NCI-H1417 treated with DMSO at 0.1 percent for 48 hours (cell line): ENCODE measurements around the gene C1QC.
A peak's percentile ranks its signal among the peaks of the same experiment; 100 is the strongest.

ENCODE experiments used
- DNase-seq: peaks from one replicate; lab custom pipeline; 2025; lab: John Stamatoyannopoulos, UW

The C1QC gene

DNA sequence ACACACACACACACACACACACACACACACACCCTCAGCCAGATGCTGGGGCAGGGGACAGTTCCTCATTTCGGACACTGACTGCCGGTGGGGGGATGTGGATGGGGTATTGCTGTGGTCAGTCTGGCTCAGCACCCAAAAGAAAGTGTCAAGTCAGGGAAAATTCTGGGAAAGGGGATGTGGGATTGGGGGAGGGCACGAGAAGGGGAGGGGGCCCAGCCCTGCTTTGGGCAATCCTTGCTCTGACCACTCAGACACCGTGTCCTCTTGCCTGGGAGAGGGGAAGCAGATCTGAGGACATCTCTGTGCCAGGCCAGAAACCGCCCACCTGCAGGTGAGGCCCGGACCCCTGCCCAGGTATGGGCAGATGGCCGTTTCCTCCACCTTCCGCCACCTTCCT lies at the start of gene C1QC:
Gene C1QC, plus strand, starts transcription at position 253 of the 400 bp plus-strand sequence. CDS start 391 bp downstream, outside the sequence.
- no peak for DNase-seq

DNA sequence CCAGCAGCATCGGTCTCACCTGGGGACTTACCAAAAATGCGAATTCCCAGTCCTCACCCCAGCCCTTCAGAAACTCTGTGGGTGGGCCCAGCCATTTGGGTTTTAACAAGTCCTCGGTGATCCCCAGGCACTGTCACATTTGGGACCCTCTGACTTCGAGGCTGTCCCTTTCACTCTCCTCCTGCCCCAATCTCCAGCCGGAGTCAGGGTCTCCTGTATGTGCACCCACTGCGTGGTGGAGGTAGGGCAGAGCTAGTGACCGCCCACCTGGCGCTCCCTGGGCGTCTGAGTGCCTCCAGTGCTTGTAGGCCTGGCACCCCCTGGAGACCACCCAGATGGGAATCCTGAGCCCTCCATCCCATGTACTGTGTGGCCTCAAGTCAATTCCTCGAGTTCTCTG lies 49.0 kb upstream of the C1QC start:
- no peak for DNase-seq

DNA sequence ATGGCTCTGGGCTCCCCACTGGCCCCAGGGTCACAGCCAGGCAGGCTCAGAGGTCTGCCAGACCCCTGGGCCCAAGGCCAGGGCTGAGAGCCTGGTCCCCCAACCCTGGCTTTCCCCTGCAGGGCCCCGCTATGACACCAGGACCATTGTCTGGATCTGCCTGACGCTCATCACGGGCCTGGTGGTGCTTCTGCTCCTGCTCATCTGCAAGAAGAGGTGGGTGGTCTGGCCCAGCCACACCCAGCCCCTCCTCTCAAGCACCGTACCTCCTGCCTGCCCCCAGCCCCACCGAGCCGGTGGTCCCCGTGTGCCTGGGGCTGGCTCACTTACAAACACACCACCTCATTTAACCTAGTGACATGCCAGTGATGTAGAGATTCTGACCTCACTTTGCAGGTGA lies 48.3 kb upstream of the C1QC start:
- no peak for DNase-seq

DNA sequence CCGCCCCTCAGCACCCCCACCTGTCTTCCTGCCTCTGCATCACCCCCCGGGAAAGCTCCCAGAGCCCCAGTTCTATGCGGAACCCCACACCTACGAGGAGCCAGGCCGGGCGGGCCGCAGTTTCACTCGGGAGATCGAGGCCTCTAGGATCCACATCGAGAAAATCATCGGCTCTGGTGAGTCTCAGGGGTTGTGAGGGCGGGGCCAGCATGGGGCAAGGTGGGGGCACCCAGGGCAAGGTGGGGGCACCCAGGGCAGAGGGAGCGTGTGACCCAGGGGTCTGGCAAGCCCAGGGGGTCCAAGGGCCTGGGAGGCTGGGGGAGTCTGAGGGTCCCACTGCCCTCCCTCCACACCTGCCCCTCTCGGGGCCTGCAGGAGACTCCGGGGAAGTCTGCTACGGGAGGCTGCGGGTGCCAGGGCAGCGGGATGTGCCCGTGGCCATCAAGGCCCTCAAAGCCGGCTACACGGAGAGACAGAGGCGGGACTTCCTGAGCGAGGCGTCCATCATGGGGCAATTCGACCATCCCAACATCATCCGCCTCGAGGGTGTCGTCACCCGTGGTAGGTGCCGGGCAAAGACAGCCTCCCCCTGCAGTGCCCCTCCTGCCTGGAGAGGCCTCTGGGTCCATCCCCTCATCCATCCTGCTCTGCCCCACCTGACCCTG lies 46.0 kb upstream of the C1QC start:
- DNase-seq, result no peak

DNA sequence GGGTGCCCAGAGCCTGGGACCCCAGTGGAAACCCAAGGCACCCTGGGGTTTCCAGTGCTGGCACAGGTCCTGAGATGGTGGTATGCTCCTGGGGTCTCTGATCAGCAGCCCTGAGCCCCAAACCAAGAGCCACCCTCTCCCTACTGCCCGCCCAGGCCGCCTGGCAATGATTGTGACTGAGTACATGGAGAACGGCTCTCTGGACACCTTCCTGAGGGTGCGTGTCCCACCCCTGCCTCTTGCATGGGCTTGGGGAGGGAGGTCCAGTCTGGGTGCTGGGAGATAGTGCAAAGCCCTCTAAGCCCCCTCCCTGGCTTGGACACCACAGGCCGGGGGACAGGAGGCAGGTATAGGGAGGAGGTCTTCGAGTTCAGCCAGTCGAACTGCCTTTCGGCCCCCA lies 45.4 kb upstream of the C1QC start:
- DNase-seq, result no peak

DNA sequence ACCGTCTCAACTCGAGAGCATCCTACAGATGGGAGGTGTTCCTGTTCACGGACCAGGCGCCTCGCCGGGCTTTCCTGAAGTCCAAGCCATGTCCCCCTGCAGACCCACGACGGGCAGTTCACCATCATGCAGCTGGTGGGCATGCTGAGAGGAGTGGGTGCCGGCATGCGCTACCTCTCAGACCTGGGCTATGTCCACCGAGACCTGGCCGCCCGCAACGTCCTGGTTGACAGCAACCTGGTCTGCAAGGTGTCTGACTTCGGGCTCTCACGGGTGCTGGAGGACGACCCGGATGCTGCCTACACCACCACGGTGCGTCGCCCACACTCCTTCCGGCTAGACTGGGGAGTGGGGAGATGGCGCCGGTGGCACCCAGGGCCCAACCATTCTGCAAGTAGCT lies 44.7 kb upstream of the C1QC start:
- DNase-seq, result no peak

DNA sequence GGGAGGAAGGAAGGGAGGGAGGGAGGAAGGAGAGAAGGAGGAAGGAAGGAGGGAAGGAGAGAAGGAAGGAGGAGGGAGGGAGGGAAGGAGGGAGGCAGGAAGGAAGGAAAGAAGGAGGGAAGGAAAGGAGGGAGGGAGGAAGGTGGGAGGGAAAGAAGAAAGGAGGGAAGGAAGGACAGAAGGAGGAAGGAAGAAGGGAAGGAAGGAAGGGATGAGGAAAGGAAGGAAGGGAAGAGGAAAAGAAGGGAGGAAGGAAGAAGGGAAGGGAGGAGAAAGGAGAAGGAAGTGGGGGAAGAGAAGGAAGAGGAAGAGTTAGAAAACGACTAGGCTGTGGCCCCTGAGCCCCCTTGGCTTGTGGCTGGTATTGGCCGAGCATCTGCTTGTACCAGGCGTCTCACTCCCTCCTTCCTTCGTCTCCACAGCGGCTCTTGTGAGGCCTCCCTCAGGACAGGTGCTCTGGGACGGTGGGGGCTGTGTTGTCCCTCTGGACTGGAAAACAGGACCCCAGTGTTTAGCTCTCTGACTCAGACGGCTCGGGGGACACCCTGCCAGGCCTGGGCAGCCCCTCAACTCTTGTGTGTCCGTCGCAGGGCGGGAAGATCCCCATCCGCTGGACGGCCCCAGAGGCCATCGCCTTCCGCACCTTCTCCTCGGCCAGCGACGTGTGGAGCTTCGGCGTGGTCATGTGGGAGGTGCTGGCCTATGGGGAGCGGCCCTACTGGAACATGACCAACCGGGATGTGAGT lies 43.2 kb upstream of the C1QC start:
- DNase-seq, result no peak

DNA sequence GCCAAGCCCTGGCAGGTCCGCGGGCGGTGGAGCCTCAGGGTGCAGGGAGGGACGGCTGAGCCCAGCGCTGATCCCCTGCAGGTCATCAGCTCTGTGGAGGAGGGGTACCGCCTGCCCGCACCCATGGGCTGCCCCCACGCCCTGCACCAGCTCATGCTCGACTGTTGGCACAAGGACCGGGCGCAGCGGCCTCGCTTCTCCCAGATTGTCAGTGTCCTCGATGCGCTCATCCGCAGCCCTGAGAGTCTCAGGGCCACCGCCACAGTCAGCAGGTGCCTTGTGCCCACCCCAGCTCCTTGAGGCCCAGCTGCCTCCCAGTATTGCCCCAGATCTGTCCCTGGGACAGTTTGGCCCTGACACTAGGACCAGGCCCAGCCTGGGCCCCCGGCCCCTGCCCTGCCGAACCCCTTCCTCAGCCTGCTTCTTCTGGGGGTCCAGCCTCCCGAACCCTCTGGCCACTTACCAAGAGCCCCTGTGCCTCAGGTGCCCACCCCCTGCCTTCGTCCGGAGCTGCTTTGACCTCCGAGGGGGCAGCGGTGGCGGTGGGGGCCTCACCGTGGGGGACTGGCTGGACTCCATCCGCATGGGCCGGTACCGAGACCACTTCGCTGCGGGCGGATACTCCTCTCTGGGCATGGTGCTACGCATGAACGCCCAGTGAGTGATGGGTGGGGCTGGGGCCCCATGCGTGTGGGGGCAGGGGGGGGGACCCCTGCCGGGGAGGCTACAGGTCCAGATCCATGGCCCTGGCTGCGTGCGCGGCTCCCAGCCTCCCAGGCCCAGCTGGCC lies 42.4 kb upstream of the C1QC start:
- no peak for DNase-seq

DNA sequence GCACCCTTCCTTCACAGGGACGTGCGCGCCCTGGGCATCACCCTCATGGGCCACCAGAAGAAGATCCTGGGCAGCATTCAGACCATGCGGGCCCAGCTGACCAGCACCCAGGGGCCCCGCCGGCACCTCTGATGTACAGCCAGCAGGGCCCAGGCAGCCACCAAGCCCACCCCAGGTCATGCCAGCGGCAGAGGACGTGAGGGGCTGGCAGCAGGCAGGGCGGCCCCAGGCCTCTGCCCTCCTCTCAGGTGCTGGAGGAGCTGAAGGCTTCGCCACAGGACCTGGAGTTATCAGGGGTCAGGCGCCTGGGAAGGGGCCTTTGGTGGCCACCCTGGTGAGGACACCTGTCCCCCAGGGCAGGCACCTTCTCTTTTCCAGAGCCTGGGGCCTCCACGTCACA lies 41.8 kb upstream of the C1QC start:
- no peak for DNase-seq

DNA sequence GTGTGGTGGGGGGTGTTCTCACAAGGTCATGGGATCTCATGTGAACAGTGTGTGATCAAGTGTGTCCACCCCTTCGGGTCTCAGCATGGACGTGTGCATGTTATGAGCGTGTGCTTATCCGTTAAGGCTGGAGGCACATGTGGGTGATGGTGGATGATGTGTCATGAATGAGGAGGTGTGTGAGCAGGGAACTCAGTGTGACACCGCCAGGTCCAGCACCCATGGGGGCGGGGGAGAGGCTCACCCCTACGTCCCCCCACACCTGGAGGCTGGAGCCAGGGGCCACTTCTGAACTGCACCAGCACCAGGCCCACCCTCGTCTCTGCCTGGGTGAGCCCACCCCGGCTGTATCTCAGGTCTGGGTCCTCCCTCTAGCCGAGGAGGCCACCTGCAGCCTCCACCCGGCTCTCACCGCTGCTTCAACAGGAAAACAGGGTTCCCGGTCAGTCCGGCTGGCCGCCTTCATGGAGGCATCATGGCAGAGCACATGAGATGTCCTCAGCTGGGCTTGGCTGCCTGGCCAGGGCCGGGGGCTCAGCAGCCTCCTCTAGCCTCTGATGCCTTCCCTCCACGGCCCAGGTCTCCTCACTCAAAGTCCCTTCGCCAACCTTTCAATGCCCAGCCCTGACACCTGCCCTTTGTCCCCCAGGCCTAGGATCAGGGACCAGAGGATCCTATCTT lies 41.2 kb upstream of the C1QC start:
- DNase-seq, result no peak

DNA sequence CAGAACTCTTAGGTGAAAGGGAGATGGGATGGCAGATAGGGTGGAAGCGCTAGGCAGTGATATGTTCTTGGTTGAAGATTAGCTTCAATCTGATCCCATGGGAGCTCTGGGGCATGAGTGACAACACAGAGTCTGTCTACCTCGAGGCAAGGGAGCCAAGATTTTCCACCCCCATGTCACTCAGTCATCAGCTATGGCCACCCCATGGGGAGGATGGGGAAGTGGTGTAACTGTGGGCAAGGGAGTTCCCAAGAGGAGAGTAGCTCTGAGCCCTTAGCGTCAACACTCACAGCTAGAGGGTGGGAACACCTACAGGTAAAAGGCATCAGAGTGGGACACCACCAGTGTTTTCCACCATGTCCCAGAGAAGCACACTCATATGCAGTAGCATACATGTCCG lies 37.3 kb upstream of the C1QC start:
- DNase-seq, result no peak

DNA sequence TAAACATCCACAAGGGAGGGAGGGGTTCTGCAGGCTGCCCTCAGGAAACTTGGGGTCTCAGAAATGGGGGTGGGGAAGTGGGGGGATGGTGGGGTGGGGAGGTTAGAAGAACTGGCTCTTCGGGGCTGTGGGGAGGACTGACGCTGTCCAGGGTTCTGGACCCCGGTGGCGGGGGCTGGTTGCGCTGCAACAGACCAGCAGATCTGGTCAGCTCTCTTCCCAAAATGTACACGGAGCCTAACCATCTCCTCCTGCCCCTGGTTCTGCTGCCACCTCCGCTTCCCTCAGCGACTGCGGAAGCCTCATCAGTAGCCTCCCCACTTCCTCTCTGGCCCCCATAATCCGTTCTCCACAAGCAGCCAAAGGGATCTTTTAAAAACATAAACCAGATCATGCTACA lies 36.3 kb upstream of the C1QC start:
- no peak for DNase-seq

DNA sequence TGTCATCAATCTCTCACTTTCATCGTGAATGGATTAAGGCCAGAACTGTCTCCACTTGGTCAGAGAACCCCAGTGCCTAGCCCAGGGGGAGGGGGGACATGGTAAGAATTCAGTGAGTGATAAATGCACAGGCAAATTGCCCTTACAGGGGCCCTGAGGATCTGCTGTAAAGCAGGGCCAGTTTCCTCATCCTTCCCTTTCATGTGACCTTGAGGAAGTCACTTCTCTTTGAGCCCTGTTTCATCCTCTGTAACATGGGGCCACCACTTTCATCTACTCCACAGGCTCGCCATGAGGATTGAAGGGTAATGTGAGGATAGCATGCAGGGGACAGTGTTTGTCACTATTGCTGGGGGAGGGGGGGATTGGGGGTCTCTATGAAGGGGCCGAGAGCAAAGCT lies 35.1 kb upstream of the C1QC start:
- no peak for DNase-seq

DNA sequence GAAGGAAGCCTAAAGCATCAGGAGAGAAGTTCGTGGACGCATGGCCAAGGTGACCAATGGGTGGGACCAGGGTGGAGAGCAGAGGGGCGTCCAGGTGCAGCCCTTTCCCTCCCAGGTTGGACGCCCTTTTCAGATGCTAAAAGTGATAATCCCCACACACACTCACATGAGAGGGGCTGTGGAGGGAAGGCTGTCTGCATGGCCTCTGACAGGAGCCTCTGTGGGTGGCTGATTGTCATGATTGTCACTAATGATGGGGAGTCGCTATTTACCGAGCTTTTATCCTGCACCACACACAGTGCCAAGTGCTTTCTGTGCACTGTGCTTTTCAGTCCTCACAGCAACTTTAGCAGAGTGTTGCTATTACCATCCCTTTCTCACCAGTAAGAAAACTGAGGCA lies 34.1 kb upstream of the C1QC start:
- peak; percentile 69 for DNase-seq

DNA sequence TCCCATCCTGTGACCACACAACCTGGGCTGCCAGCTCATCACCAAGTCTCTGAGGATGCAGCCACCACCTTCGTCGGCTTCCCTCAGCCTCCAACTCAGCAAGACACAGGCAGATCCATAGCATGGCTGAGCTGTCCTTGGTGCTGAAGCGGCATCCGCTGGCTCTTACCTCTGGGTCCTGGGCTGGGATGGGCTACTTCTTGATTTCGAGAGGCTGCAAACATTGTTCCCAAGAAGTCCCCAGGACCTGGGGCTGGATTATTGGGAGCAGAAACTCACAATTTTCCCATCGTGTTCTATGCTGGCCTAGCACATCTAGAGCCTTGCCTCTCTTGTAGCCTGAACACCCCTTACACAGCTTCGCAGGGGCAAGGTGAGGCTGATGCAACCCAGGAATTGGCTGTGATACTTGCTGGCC lies 31.9 kb upstream of the C1QC start:
- no peak for DNase-seq

DNA sequence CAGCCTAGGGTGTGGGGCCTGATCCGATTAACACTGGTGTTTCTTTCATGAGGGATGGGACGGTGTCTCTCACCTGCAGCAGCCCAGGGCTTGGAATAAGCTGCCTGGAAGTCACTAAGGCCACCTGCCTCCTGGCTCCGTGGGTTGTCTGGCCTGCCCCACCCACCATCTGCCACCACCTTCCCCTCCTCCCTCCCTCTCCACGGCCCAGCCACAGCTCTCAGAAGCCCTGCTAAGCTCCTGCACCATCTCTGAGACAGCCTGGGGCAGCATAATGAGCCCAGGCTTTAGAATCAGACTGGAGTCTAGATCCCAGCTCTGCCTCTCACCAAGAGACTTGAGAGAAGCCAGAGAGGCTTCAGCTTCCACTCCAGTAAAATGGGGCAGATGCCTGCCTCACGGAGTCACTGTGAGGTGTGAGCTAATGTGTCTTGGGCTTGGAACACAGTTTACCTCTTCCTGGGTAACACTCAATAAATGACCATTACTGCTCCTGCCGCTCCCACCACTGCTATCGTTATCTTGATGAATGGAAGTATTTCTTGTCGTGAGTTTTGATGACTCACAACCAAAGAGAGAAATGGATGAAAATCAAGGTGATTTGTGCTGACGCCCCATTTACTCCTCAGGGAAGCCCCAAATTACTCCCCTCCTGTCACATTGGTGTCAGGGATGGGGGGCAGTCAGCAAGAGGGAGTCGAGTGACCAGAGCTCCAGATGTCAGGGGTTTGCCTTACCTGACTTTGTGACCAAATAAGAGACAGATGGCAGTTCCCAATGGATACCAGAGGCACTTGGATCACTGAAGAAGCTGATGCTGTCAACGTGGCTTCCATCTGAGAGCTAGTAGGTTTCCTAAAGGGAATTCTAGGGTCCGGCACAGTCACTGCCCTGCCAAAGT lies 30.5 kb upstream of the C1QC start:
- no peak for DNase-seq

DNA sequence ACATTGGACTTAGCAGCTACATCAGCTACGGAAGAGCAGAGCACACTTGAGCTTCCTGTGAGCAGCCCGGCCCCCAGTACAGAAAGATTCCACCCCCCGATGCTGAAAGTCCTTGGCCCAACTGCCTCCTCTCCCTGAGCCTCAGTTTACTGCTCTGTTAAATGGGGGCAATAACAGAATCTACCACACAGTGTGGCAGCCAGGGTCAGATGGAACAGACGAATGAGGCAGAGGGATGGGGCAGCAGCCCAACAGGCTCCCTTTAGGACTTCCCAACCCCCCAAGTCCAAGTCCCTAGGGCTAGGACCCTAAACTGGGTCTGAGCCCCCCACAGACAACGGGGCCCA lies 29.9 kb upstream of the C1QC start:
- no peak for DNase-seq

DNA sequence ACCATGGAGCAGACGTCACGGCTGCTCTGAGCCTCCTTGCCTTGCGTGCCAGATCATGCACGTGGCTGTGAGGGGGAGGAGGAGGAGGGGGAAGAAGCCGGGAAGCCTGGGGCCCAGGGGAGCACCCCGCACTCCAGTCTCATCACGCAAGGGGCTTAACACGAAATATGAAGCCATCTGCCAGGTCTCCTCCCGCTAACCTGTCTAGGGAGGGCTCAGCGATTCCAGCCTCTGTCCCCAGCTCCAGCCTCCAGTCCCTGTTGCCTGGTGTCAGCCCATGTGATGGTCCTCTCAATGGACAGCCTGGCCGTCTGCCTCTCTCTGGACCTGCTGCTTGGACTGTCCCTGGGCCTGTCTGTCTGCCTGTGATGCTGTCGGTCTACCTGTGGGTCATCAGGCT lies 29.5 kb upstream of the C1QC start:
- no peak for DNase-seq

DNA sequence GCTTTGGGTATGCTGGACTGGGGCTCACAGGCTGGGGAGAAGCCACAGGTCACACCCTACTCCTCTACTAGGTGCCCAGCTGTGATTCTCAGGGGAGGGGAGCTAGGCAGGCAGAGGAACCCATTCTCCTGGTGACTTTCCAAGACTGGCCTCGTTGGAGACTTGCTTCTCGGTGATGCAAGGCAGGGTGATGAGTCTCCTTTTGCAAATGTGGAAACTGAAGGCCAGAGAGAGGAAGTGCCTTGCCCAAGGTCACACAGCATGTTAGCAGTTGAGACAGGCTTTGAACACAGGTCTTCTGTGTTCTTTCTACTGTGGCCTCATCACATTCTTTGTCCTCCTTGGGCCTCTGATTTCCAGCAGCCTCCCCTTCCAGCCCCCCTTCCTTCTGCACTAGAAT lies 27.5 kb upstream of the C1QC start:
- no peak for DNase-seq

DNA sequence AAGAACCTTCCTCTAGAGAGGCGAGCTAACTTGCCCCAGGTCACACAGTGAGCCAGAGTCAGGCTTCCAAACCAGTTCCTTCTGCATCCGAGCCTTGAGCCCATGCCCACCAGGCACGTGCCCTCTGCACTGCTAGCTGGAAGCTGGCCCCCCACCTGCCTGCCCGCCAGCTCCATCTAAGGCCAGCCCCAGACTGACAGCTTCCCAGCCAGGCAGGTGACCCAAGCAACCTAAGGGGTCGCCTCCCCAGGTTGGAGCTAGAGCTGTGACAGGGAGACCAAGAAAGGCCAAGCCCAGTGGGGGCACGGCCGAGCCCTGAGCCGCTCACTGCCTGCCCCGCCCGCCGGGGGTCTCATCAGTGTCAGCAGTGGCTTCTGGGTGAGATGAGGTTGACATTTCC lies 26.9 kb upstream of the C1QC start:
- DNase-seq, result no peak

DNA sequence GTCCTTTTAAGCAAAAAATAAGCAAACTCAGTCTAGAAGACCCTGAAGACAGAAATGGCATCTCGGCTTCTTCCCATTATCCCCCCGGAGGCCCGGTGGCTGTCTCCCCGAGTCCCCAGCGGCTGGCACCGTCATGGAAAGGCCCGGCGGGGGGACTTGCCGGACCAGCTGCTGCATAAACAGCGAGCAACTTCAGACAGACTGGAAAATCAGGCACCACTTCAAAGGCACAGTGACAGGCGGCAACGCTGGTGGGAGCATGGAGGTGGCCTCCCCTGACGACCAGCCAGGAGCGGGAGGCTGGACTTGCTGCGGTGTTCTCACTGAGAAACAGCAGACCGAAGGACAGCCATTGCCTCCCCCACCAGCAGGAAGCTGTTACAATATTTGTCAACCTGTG lies 25.4 kb upstream of the C1QC start:
- DNase-seq, result peak; percentile 29

DNA sequence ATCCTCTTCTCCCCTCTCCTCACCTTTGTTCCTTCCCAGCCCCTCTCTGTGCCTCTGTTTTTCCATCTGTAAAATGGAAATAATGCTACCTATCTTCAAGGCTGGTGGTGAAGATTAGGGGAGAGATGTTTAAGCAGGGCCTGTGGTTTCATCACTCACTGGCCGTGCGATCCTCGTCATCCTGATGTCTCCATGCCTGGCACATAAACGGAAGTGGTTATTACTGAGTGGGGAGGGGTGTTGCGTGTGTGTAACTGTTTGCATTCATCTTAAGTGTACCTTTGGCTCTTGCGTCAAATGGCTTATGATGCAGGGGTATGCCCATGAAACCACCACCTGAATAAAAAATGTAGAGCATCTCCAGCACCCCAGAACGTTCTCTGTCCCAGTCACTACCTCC lies 24.2 kb upstream of the C1QC start:
- DNase-seq, result no peak
